DND-41 (cell line): ENCODE data around the gene CENPE.
"Not testable (repeated sequence)": the region's sequence is repeated elsewhere in the genome, so short reads cannot be mapped to it uniquely, and the experiment has no call there.

ENCODE experiments used
- ATAC-seq: fragments of 200-7000 bp; cut with Tn5 transposase; 3 replicates; pipeline ENCODE4 v1.9.1; 2021; ENCODE audit warnings: low read depth; ENCODE audit not compliant: insufficient read depth
- DNase-seq: peaks from one replicate; pipeline ENCODE4 v3.0.0-alpha.2; 2020
- H2AFZ ChIP-seq: 2 replicates; pipeline ENCODE4 v1.6.0; 2012; ENCODE audit warnings: low read depth, low read length
- H3K27ac ChIP-seq: 2 replicates; pipeline ENCODE4 v1.5.1; 2012; ENCODE audit warnings: low read length, inconsistent platforms
- H3K27me3 ChIP-seq: fragments of 200-600 bp; sonication (generic); 2 replicates; pipeline ENCODE4 v1.6.0; 2012; ENCODE audit warnings: low read length, mild to moderate bottlenecking, inconsistent platforms; ENCODE audit not compliant: insufficient read depth, poor library complexity
- H3K36me3 ChIP-seq: 2 replicates; pipeline ENCODE4 v1.5.1; 2012; ENCODE audit warnings: low read length, inconsistent platforms; ENCODE audit not compliant: insufficient read depth
- H3K4me1 ChIP-seq: 2 replicates; pipeline ENCODE4 v1.5.1; 2012; ENCODE audit warnings: mild to moderate bottlenecking, low read length; ENCODE audit not compliant: insufficient read depth
- H3K4me2 ChIP-seq: 2 replicates; pipeline ENCODE4 v1.6.0; 2012; ENCODE audit warnings: mild to moderate bottlenecking, moderate library complexity, low read length, inconsistent platforms; ENCODE audit not compliant: insufficient read depth
- H3K4me3 ChIP-seq, 2 experiments: fragments of 200-600 bp in 1 of 2; shearing (Covaris generic) in 1 of 2; 2 replicates each; pipeline ENCODE4 v1.5.1; 2012 to 2016; ENCODE audit warnings: inconsistent platforms in 2 of 2, low read length in 2 of 2, mild to moderate bottlenecking in 2 of 2, low read depth in 1 of 2, moderate library complexity in 1 of 2
- H3K79me2 ChIP-seq: 2 replicates; pipeline ENCODE4 v1.6.0; 2012; ENCODE audit warnings: low read length, inconsistent platforms; ENCODE audit not compliant: insufficient read depth
- H3K9ac ChIP-seq: 2 replicates; pipeline ENCODE4 v1.6.0; 2012; ENCODE audit warnings: low read depth, mild to moderate bottlenecking, inconsistent platforms, low read length, moderate library complexity
- H3K9me3 ChIP-seq: 2 replicates; pipeline ENCODE4 v1.5.1; 2012; ENCODE audit warnings: low read length, moderate library complexity, mild to moderate bottlenecking, inconsistent platforms; ENCODE audit not compliant: insufficient read depth, severe bottlenecking
- H4K20me1 ChIP-seq: 2 replicates; pipeline ENCODE4 v1.6.0; 2012; ENCODE audit warnings: low read length; ENCODE audit not compliant: insufficient read depth
- CTCF ChIP-seq: IDR thresholded peaks from 2 replicates; pipeline ENCODE4 v1.5.1; 2012; ENCODE audit warnings: borderline replicate concordance, low read length, moderate library complexity, mild to moderate bottlenecking; ENCODE audit not compliant: poor library complexity, severe bottlenecking; ENCODE audit errors: extremely low read depth
- EZH2 ChIP-seq: IDR thresholded peaks from 3 replicates; pipeline ENCODE4 v1.6.1; 2012; ENCODE audit warnings: borderline replicate concordance, low read depth, mild to moderate bottlenecking, moderate library complexity, low read length, inconsistent platforms; ENCODE audit not compliant: severe bottlenecking

Gene CENPE, protein sequence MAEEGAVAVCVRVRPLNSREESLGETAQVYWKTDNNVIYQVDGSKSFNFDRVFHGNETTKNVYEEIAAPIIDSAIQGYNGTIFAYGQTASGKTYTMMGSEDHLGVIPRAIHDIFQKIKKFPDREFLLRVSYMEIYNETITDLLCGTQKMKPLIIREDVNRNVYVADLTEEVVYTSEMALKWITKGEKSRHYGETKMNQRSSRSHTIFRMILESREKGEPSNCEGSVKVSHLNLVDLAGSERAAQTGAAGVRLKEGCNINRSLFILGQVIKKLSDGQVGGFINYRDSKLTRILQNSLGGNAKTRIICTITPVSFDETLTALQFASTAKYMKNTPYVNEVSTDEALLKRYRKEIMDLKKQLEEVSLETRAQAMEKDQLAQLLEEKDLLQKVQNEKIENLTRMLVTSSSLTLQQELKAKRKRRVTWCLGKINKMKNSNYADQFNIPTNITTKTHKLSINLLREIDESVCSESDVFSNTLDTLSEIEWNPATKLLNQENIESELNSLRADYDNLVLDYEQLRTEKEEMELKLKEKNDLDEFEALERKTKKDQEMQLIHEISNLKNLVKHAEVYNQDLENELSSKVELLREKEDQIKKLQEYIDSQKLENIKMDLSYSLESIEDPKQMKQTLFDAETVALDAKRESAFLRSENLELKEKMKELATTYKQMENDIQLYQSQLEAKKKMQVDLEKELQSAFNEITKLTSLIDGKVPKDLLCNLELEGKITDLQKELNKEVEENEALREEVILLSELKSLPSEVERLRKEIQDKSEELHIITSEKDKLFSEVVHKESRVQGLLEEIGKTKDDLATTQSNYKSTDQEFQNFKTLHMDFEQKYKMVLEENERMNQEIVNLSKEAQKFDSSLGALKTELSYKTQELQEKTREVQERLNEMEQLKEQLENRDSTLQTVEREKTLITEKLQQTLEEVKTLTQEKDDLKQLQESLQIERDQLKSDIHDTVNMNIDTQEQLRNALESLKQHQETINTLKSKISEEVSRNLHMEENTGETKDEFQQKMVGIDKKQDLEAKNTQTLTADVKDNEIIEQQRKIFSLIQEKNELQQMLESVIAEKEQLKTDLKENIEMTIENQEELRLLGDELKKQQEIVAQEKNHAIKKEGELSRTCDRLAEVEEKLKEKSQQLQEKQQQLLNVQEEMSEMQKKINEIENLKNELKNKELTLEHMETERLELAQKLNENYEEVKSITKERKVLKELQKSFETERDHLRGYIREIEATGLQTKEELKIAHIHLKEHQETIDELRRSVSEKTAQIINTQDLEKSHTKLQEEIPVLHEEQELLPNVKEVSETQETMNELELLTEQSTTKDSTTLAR (N-terminal part only)

DNA sequence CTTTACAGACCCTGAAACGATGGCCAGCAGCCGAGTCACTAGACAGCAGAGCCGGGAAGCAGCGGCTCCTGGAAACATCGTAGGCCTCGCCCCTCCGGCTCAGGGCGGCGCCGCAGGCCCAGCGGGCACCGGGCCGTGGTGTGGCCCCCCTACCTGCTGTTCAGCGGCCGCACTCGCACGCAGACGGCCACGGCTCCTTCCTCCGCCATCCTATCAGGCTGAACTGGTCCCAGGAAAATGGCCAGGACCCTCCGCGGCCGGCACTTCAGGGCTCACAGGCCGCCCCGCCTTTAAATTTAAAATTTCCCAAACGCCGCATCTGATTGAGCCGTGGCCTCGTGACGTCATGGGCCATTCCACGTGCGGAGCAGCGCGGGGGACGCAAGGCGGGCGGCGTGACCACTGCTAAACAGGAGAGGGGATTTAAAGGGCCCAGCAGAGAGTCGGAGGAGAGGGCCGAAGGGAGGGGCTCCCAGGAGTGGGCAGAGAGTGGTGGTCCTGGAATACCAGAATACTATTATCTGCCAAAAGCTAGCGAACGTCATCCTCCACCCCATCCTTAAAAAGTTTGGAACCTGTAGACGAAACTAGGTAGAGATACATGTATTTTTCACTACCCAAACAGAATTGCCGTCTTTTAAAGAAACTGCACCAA, at the start of gene CENPE:
Gene CENPE (minus strand): TSS at position 233 of the 655 bp plus-strand sequence. CDS start 24 bp downstream, at position 209.
- peak; percentile 89 for DNase-seq
- peak within 1 kb of the TSS; percentile 95 to 97 for H3K4me3 ChIP-seq
- peak; percentile 85 for ATAC-seq
- H3K36me3 ChIP-seq = peaks cover 38% of the 10 kb centered on the region
- peak within 1 kb of the TSS; percentile 75 for H3K4me2 ChIP-seq
- H3K27me3 ChIP-seq = no peaks in the 10 kb centered on the region
- peak within 1 kb of the TSS; percentile 89 for H3K9ac ChIP-seq
- H3K27ac ChIP-seq = peak within 1 kb of the TSS; percentile 86
- H2AFZ ChIP-seq = peak within 1 kb of the TSS; percentile 93
- peaks cover 23% of the 10 kb centered on the region for H3K79me2 ChIP-seq
- H3K4me1 ChIP-seq = peaks cover 33% of the 10 kb centered on the region
- TF ChIP-seq EZH2 (no peak), CTCF (no peak)
- H3K9me3 ChIP-seq = no peaks in the 10 kb centered on the region
- no peaks in the 10 kb centered on the region for H4K20me1 ChIP-seq

- no peaks in the 10 kb centered on the region for H4K20me1 ChIP-seq
- no peak for DNase-seq
These were observed 46.1 kb upstream of the CENPE start for GRCh38 chr4:103244251-103244650.

GRCh38 chr4:103230938-103231337, 32.8 kb upstream of the CENPE start:
- DNase-seq, H3K36me3 ChIP-seq, H3K4me2 ChIP-seq, H3K9ac ChIP-seq, H3K9me3 ChIP-seq, H3K4me1 ChIP-seq, H3K79me2 ChIP-seq, ATAC-seq, H3K4me3 ChIP-seq, H2AFZ ChIP-seq, H3K27me3 ChIP-seq, H3K27ac ChIP-seq, H4K20me1 ChIP-seq: not testable (repeated sequence)

More at GRCh38 chr4:103244251-103244650, 46.1 kb upstream of the CENPE start:
- Histone ChIP-seq H3K4me3 (no peak overlapping the region), H3K27ac (no peak overlapping the region), H3K4me2 (no peak overlapping the region), H3K9ac (no peak overlapping the region), H2AFZ (no peak overlapping the region), H3K9me3 (no peaks in the 10 kb centered on the region), H3K79me2 (no peaks in the 10 kb centered on the region), H3K4me1 (no peaks in the 10 kb centered on the region), H3K27me3 (no peaks in the 10 kb centered on the region), H3K36me3 (no peaks in the 10 kb centered on the region)
- TF ChIP-seq CTCF = no peak
- ATAC-seq = no peak

DNA sequence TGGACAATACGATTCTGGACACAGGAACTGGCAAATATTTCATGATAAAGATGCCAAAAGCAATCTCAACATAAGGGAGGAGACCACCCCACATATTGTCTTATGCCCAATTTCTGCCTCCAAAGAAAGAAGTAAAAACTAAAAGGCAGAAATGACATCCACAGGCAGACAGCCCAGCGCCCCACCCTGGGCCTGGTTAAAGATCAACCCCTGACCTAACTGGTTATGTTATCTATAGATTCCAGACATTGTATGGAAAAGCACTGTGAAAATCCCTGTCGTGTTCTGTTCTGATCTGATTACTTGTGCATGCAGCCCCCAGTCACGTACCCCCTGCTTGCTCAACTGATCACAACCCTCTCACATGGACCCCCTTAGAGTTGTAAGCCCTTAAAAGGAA, 25.4 kb upstream of the CENPE start:
- H3K79me2 ChIP-seq, H3K4me3 ChIP-seq, H4K20me1 ChIP-seq, H3K4me2 ChIP-seq, H3K36me3 ChIP-seq, H3K9me3 ChIP-seq, H3K27me3 ChIP-seq, H3K4me1 ChIP-seq, H3K27ac ChIP-seq, ATAC-seq, H3K9ac ChIP-seq, DNase-seq, H2AFZ ChIP-seq: not testable (repeated sequence)
